Stimulated activated CD4-positive, alpha-beta T cell treated with anti-CD3 and anti-CD28 coated beads, Interleukin-12 subunit alpha, Interleukin-12 subunit beta, amount 100 ng/mL, for 48 hours (primary cell): ENCODE results near the gene ADK.
"Not testable (repeated sequence)": the region's sequence is repeated elsewhere in the genome, so short reads cannot be mapped to it uniquely, and the experiment has no call there.

ENCODE experiments used
- DNase-seq, 3 donors: peaks; one replicate each; pipeline ENCODE4 v3.0.0-alpha.2; 2020; ENCODE audit warnings: low read depth in 2 of 3, low spot score in 1 of 3

ADK gene

GRCh38 chr10:74297389-74298080 is 146.5 kb downstream of the ADK start:
- DNase-seq: no peak

- not testable (repeated sequence) for DNase-seq
These were observed 149.1 kb downstream of the ADK start for GRCh38 chr10:74300074-74300621.

GRCh38 chr10:74300666-74301065 is 149.6 kb downstream of the ADK start:
- DNase-seq: no peak

GRCh38 chr10:74305730-74306129 is 154.7 kb downstream of the ADK start:
- DNase-seq: no peak

- no peak for DNase-seq
These were observed 155.4 kb downstream of the ADK start for GRCh38 chr10:74306227-74306982.

- DNase-seq: no peak
These were observed 156.1 kb downstream of the ADK start for GRCh38 chr10:74307061-74307651.

DNA sequence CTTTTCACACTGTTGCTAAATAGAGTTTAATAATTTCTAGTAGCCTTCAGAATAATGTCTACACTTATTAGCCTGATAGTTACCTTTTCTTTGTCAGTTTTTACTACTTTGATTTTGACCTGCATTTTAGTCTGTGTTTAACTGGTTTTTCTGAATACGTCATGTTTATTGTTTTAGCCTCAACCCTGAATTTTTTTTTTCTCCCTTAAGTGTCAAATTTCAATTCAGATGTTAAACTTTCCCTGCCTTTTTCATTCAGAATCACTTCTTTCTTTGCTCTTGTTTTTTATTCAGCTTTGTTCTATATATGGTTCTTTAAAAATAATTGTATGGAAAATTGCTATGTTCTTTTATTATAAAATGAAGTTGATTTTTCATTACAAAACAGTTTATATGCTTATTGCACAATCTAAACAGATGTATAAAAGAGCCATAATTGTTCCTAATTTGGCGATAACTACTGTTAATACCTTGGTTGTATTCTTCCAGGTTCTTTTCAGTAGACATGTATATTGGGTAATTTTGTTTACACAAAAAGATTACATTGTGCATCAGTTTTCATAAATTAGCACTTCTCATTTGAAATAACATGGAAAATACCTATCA is 159.7 kb downstream of the ADK start:
- no peak for DNase-seq

GRCh38 chr10:74314166-74314565 is 163.1 kb downstream of the ADK start:
- no peak for DNase-seq

- no peak for DNase-seq
These were observed 169.0 kb downstream of the ADK start for GRCh38 chr10:74320026-74320425.

DNA sequence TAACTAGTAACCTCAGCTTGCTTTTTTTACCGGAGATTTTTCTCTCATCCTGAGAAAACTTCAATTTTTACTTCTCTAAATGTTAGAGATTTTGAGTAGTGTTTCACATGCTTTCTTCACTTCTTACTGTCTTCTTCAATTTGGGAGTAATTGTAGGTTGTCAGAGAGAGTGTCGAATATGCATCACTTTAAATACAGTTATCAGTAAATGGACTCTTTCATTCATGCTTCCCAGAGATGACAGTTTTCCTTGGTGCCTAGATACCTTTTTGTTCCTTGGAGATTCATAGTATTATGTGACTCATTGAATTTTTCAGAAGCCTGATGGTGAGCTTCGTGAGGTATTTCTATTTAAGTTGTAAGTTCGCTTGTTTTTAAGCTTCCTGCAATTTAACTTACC is 169.7 kb downstream of the ADK start:
- no peak for DNase-seq

GRCh38 chr10:74322141-74322540 is 171.1 kb downstream of the ADK start:
- no peak for DNase-seq

- no peak for DNase-seq
These were observed 171.5 kb downstream of the ADK start for GRCh38 chr10:74322565-74322964.

GRCh38 chr10:74328388-74328787 is 177.4 kb downstream of the ADK start:
- DNase-seq: no peak

GRCh38 chr10:74329873-74330272 is 178.9 kb downstream of the ADK start:
- no peak for DNase-seq

GRCh38 chr10:74330646-74331045 is 179.6 kb downstream of the ADK start:
- DNase-seq: no peak

GRCh38 chr10:74332398-74332797 is 181.4 kb downstream of the ADK start:
- no peak for DNase-seq

DNA sequence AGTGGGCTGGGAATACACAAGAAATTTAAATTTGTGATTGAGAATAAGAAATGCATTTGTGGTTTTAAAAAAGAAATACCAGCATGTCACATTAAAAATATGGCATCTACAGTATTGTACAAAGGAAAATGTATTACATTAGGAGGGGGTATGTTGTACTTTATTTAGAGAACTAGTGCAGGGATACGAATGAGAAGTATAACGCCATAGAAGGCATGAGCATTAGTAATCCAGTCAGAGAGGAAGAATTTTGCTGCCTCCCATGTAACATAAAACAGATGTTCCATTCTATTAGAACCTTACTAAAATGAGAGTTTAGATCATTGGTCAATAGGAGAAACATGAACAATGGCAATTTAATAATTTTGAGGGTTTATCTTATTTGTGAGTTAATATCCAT is 182.2 kb downstream of the ADK start:
- no peak for DNase-seq

GRCh38 chr10:74334221-74334620 is 183.2 kb downstream of the ADK start:
- no peak for DNase-seq

DNA sequence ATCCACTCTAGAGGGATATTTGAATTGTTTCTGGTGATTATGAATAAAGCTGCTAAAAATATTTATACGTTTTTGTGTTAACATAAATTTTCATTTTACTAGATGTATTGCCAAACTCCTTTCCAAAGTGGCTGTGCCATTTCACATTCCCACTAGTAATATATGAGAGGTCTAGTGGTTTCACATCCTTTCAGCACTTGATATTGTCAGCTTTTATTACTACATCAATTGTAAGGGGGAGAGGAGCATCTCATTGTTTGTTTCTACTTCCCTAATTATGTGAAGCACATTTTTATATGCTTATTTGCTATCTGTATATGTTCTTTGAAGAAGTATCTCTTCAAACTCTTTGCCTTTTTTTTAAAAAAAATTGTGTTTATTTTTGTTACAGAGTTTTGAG is 184.5 kb downstream of the ADK start:
- DNase-seq: no peak

- DNase-seq: no peak
These were observed 186.5 kb downstream of the ADK start for GRCh38 chr10:74337330-74338016.

DNA sequence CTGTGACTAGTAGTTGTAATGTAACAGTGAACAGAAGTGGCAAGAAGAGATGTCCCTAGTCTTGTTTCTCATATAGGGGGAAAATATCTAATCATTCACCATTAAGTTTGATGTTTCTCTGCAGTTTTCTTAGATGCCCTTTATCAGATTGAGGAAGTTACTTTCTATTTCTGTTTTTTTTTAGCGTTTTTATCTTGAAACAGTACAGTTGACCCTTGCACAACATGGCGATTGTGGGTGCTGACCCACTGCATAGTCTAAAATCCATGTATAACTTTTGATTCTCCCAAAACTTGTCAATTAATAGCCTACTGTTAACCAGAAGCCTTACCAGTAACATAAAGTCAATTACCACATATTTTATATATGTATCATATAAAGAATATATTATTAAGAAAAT is 192.0 kb downstream of the ADK start:
- no peak for DNase-seq
